GM06990 (cell line): ENCODE data around the gene KLHL29.

ENCODE experiments used
- DNase-seq: peaks from one replicate; pipeline ENCODE4 v3.0.0-alpha.2; 2011; ENCODE audit not compliant: insufficient read length; ENCODE audit errors: extremely low read depth
- H3K27me3 ChIP-seq: replicated peaks from 2 replicates; pipeline ENCODE4 v1.6.0; 2011; ENCODE audit warnings: low read length; ENCODE audit not compliant: control insufficient read depth, insufficient read depth
- H3K36me3 ChIP-seq: 2 replicates; pipeline ENCODE4 v1.5.1; 2011; ENCODE audit warnings: low read length; ENCODE audit not compliant: control insufficient read depth, insufficient read depth
- H3K4me3 ChIP-seq: replicated peaks from 2 replicates; pipeline ENCODE4 v1.5.1; 2011; ENCODE audit warnings: low read depth, mild to moderate bottlenecking, control low read depth, low read length
- TF ChIP-seq, protein P1 (sequence below): IDR thresholded peaks from 2 replicates; pipeline ENCODE4 v1.5.1; 2011; ENCODE audit warnings: low read length, control low read depth, mild to moderate bottlenecking, inconsistent platforms; ENCODE audit not compliant: insufficient read depth, poor library complexity, severe bottlenecking

KLHL29 gene

DNA sequence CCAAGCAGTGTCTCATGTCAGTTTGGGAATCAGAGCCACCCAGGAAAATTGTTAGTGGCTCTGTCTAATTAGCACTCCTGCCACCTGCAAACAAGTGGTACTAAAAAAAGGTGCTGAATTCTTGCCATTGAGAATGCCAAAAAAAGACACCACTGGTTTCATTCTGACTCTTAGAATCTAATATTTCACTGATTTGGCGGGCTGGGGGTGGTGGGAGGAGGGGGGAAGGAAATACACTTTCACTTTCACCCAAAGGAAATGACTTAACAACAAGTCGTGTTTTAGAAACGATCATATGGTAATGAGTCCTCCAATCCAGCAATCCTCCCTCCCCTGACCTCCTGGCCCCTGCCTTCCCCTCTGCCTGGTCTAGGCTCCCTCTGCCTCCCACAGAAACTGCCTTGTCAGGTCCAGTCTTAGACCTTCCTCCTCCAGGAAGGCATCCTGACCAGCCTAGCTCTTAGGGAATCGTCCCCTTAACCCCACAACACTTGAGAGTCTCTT lies 4.4 kb upstream of the KLHL29 start:
- Histone ChIP-seq H3K27me3 (no peaks in the 10 kb centered on the region; the same call in 1 of the 2 replicates), H3K4me3 (peak overlapping the region; percentile 42), H3K36me3 (no peaks in the 10 kb centered on the region)
- peak; percentile 80 for DNase-seq
- TF ChIP-seq, protein P1, sequence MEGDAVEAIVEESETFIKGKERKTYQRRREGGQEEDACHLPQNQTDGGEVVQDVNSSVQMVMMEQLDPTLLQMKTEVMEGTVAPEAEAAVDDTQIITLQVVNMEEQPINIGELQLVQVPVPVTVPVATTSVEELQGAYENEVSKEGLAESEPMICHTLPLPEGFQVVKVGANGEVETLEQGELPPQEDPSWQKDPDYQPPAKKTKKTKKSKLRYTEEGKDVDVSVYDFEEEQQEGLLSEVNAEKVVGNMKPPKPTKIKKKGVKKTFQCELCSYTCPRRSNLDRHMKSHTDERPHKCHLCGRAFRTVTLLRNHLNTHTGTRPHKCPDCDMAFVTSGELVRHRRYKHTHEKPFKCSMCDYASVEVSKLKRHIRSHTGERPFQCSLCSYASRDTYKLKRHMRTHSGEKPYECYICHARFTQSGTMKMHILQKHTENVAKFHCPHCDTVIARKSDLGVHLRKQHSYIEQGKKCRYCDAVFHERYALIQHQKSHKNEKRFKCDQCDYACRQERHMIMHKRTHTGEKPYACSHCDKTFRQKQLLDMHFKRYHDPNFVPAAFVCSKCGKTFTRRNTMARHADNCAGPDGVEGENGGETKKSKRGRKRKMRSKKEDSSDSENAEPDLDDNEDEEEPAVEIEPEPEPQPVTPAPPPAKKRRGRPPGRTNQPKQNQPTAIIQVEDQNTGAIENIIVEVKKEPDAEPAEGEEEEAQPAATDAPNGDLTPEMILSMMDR: no peak

DNA sequence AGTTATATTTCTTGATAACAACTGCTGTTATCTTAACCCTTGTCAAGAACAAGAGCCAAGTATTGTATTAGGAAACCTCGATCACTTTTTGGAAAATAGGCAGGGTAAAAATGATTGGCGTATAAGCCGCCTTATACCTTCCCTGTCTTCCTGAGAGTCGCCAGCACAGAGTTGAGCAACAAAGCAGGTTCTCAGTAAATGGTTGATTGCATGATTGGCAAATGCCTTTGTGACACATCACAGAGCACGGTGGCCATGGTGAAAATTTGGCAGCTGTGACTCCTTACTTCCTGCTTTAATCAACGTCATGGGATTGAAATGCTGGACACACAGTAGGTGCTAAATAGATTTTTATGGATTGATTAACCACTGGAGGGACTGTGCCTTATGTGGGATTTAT lies 3.9 kb upstream of the KLHL29 start:
- DNase-seq: no peak
- TF ChIP-seq, protein P1: no peak
- Histone ChIP-seq H3K36me3 (no peaks in the 10 kb centered on the region), H3K27me3 (no peaks in the 10 kb centered on the region; the same call in 1 of the 2 replicates), H3K4me3 (peak overlapping the region; percentile 42; the same call in 1 of the 2 replicates)

DNA sequence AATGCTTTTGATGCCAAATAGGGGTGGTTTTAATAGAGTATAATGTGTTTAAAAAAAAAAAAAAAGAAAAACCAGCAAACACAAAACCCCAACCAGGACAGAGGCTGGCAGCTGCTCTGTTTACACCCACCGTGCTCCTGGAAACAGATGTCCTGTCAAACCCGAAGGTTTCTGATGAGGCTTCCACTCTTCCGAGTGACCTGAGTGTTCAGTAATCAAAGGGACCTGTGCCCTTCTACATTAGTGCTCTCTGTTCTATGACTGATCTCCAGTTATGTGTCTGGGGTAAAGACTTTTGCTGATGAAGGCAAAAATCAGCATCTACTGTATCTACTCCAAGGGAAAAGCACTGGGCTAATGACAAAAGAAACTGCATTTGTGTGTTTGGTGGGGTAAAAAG lies 3.5 kb upstream of the KLHL29 start:
- no peak overlapping the region for H3K4me3 ChIP-seq
- no peak for DNase-seq
- TF ChIP-seq, protein P1: no peak
- no peaks in the 10 kb centered on the region; the same call in 1 of the 2 replicates for H3K27me3 ChIP-seq
- no peaks in the 10 kb centered on the region for H3K36me3 ChIP-seq

DNA sequence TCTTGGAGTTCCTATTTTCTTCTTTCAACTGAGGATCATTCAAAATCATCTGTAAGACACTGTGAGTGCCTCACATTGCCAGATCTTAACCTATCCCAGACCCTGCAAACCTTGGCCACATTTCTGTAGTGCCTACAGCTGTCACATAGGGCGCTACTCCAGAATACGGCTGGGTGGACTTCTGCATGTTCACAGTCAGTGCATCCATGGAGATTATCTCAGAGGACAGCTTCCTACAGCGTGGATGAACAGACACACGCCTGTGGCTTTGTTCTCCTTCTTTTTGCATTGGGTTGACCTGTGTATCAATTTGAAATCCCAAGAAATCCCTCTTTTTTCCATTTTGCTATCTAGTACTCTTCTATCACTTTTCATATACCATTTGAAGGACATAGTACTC lies 1.9 kb upstream of the KLHL29 start:
- Histone ChIP-seq H3K36me3 (no peaks in the 10 kb centered on the region), H3K27me3 (no peaks in the 10 kb centered on the region; the same call in 1 of the 2 replicates), H3K4me3 (no peak overlapping the region)
- DNase-seq: no peak
- TF ChIP-seq, protein P1: no peak

DNA sequence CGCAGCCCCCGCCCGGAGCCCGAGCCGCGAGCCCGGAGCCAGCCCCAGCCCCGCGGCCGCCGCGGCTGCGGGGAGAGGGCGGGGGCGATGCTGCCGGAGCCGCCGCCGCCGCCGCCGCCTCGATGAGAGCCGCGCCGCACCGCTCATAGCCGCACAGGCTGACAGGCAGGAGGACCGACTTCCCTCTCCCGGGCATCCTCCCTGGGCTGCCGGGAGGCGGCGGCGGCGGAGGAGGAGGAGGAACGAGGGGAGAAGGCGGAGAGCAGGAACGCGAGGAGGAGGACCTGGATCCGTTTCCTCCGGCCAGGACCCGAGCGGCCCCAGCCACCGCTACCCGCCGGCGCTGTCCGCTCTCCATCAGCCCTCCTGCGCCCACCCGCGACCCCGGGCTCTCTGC lies 370 bp downstream of the KLHL29 start:
- TF ChIP-seq, protein P1: no peak
- Histone ChIP-seq H3K27me3 (no peaks in the 10 kb centered on the region; the same call in 1 of the 2 replicates), H3K36me3 (no peaks in the 10 kb centered on the region), H3K4me3 (peak overlapping the region; percentile 76)
- peak; percentile 52 for DNase-seq
